HCT116 (cell line): ENCODE data around the gene MARCKS. TPM values are rescaled to one million over a fixed set of nuclear protein-coding genes. Genes with fewer than 3 reads are reported as not detected.

Experiments
- ATAC-seq: fragments of 200-7000 bp; cut with Tn5 transposase; 2 replicates; pipeline ENCODE4 v1.9.1; 2020; ENCODE audit warnings: mild to moderate bottlenecking, moderate library complexity
- BruUV-seq: library from RNA; stranded (reverse); fragments of 400-500 nt; replicated peaks from 2 replicates; lab custom pipeline; 2021; lab: Mats Ljungman, UMichigan
- CTCF ChIA-PET: fragments of 300-600 bp; sonication (Branson Sonifier 250); formaldehyde crosslinking; loops from one replicate; lab custom pipeline; 2021; ENCODE audit warnings: antibody characterized with exemption; lab: Charles Lee
- POLR2A ChIA-PET: fragments of 300-600, 350-600 bp; sonication (Branson Sonifier 250); formaldehyde crosslinking; loops from one replicate; lab custom pipeline; 2021; ENCODE audit warnings: antibody characterized with exemption; lab: Charles Lee
- RAD21 ChIA-PET, 2 experiments: fragments of 300-600 bp; sonication (Branson Sonifier 250); formaldehyde crosslinking; loops; one replicate each; lab custom pipeline; 2023; ENCODE audit warnings: low total read pairs in 2 of 2; ENCODE audit not compliant: uncharacterized antibody in 2 of 2, unreplicated experiment in 2 of 2, low non-redundant PET in 1 of 2; lab: Charles Lee
- DNase-seq: peaks from one replicate; pipeline ENCODE4 v3.0.0-alpha.2; 2010; ENCODE audit warnings: low read depth, low spot score
- H2AFZ ChIP-seq: fragments of 200-600 bp; shearing (Covaris generic), sonication (generic); 2 replicates; pipeline ENCODE4 v1.6.1; 2017; ENCODE audit warnings: low read depth, mixed run types, mixed read lengths, antibody characterized with exemption, low read length; ENCODE audit not compliant: poor library complexity, severe bottlenecking
- H3K27ac ChIP-seq: 2 replicates; pipeline ENCODE4 v1.5.1; 2012; ENCODE audit warnings: low read depth, low read length
- H3K27me3 ChIP-seq: fragments of 200-600 bp; sonication (generic); 2 replicates; pipeline ENCODE4 v1.6.1; 2016; ENCODE audit warnings: mixed run types, low read length, mixed read lengths; ENCODE audit not compliant: insufficient read depth
- H3K36me3 ChIP-seq, 2 experiments: fragments of 200-500 bp in 1 of 2; fragments of 200-600 bp in 1 of 2; sonication (Bioruptor generic) in 1 of 2; sonication (generic) in 1 of 2; 2 replicates each; pipeline versions ENCODE4 v1.5.1 to v1.6.1; 2014 to 2016; ENCODE audit warnings: low read length in 2 of 2, inconsistent platforms in 1 of 2, mixed read lengths in 1 of 2, mixed run types in 1 of 2; ENCODE audit not compliant: insufficient read depth in 2 of 2, control insufficient read depth in 1 of 2
- H3K4me1 ChIP-seq, 2 experiments: fragments of 200-600 bp in 1 of 2; sonication (generic) in 1 of 2; 2 replicates each; pipeline versions ENCODE4 v1.5.1 to v1.6.1; 2012 to 2017; ENCODE audit warnings: low read length in 2 of 2, inconsistent platforms in 1 of 2, mild to moderate bottlenecking in 1 of 2, mixed read lengths in 1 of 2, mixed run types in 1 of 2, moderate library complexity in 1 of 2; ENCODE audit not compliant: insufficient read depth in 2 of 2, control insufficient read depth in 1 of 2
- H3K4me2 ChIP-seq: fragments of 200-600 bp; sonication (generic); 2 replicates; pipeline ENCODE4 v1.6.1; 2017; ENCODE audit warnings: mixed run types, low read length, mixed read lengths
- H3K4me3 ChIP-seq, 2 experiments: fragments of 200-600 bp in 1 of 2; sonication (generic) in 1 of 2; replicated peaks in 1 of 2; 2 replicates each; pipeline ENCODE4 v1.5.1; 2011 to 2016; ENCODE audit warnings: low read length in 2 of 2, control low read depth in 1 of 2, low read depth in 1 of 2, mild to moderate bottlenecking in 1 of 2, mixed read lengths in 1 of 2, mixed run types in 1 of 2
- H3K79me2 ChIP-seq: fragments of 200-600 bp; sonication (generic); 2 replicates; pipeline ENCODE4 v1.6.1; 2017; ENCODE audit warnings: mild to moderate bottlenecking, mixed run types, low read length, moderate library complexity, mixed read lengths; ENCODE audit not compliant: insufficient read depth
- H3K9ac ChIP-seq: fragments of 200-600 bp; sonication (generic); 2 replicates; pipeline ENCODE4 v1.6.1; 2016; ENCODE audit warnings: low read length, mixed read lengths
- H3K9me2 ChIP-seq: fragments of 200-600 bp; sonication (generic), shearing (Covaris generic); 2 replicates; pipeline ENCODE4 v1.6.1; 2017; ENCODE audit warnings: mixed run types, mild to moderate bottlenecking, moderate library complexity; ENCODE audit not compliant: insufficient read depth
- H3K9me3 ChIP-seq, 2 experiments: fragments of 200-500 bp in 1 of 2; fragments of 200-600 bp in 1 of 2; sonication (Bioruptor generic) in 1 of 2; sonication (generic) in 1 of 2; 2 replicates each; pipeline ENCODE4 v1.6.1; 2014 to 2017; ENCODE audit warnings: low read length in 2 of 2, mixed read lengths in 2 of 2, inconsistent platforms in 1 of 2, low read depth in 1 of 2, mild to moderate bottlenecking in 1 of 2, mixed run types in 1 of 2, moderate library complexity in 1 of 2; ENCODE audit not compliant: control insufficient read depth in 1 of 2, insufficient read depth in 1 of 2
- H4K20me1 ChIP-seq: fragments of 200-600 bp; sonication (generic), shearing (Covaris generic); 2 replicates; pipeline ENCODE4 v1.6.1; 2017; ENCODE audit warnings: mixed run types, mild to moderate bottlenecking, moderate library complexity; ENCODE audit not compliant: insufficient read depth
- ATF3 ChIP-seq: IDR thresholded peaks from 2 replicates; pipeline ENCODE4 v1.6.1; 2012
- CTCF ChIP-seq, 3 experiments: fragments of 200-600 bp in 1 of 3; sonication (generic) in 1 of 3; IDR thresholded peaks in 2 of 3; conservative IDR thresholded peaks in 1 of 3; 2 replicates each; pipeline ENCODE4 v1.5.1; 2012 to 2017; ENCODE audit warnings: low read depth in 2 of 3, low read length in 2 of 3, antibody characterized with exemption in 1 of 3, borderline replicate concordance in 1 of 3, control low read depth in 1 of 3, mild to moderate bottlenecking in 1 of 3, mixed read lengths in 1 of 3, mixed run types in 1 of 3, moderate library complexity in 1 of 3; ENCODE audit not compliant: insufficient read depth in 1 of 3
- EGR1 ChIP-seq: IDR thresholded peaks from 2 replicates; pipeline ENCODE4 v1.6.1; 2012; ENCODE audit warnings: low read depth
- ELF1 ChIP-seq: IDR thresholded peaks from 2 replicates; pipeline ENCODE4 v1.6.1; 2012; ENCODE audit warnings: low read depth, borderline replicate concordance
- EZH2 ChIP-seq: fragments of 200-600 bp; sonication (generic); IDR thresholded peaks from 2 replicates; pipeline ENCODE4 v1.6.1; 2017; ENCODE audit warnings: antibody characterized with exemption, mixed run types
- EZH2phosphoT487 ChIP-seq: fragments of 200-600 bp; IDR thresholded peaks from 2 replicates; pipeline ENCODE4 v1.6.1; 2018; ENCODE audit warnings: antibody characterized with exemption, borderline replicate concordance
- MAX ChIP-seq: IDR thresholded peaks from 2 replicates; pipeline ENCODE4 v1.6.1; 2012
- POLR2A ChIP-seq: IDR thresholded peaks from 2 replicates; pipeline ENCODE4 v1.7.0; 2011; ENCODE audit warnings: borderline replicate concordance; ENCODE audit not compliant: insufficient read depth, insufficient read length; ENCODE audit errors: extremely low read depth
- POLR2AphosphoS5 ChIP-seq: IDR thresholded peaks from 2 replicates; pipeline ENCODE4 v1.6.1; 2011; ENCODE audit warnings: mild to moderate bottlenecking, low read depth, low read length, moderate library complexity
- RAD21 ChIP-seq: IDR thresholded peaks from 2 replicates; pipeline ENCODE4 v1.6.1; 2012; ENCODE audit warnings: low read depth, mild to moderate bottlenecking
- REST ChIP-seq: IDR thresholded peaks from 2 replicates; pipeline ENCODE4 v1.6.1; 2012; ENCODE audit warnings: low read depth
- SP1 ChIP-seq: IDR thresholded peaks from 2 replicates; pipeline ENCODE4 v1.6.1; 2012; ENCODE audit warnings: low read depth
- SRF ChIP-seq: IDR thresholded peaks from 2 replicates; pipeline ENCODE4 v1.6.1; 2012; ENCODE audit warnings: low read depth
- TCF7L2 ChIP-seq: IDR thresholded peaks from 2 replicates; pipeline ENCODE4 v1.7.0; 2011; ENCODE audit warnings: borderline replicate concordance, inconsistent platforms; ENCODE audit not compliant: insufficient read depth, insufficient read length; ENCODE audit errors: extremely low read depth
- YY1 ChIP-seq: IDR thresholded peaks from 2 replicates; pipeline ENCODE4 v1.6.1; 2011; ENCODE audit warnings: low read length, low read depth, moderate library complexity, mild to moderate bottlenecking; ENCODE audit not compliant: insufficient replicate concordance; ENCODE audit errors: extremely low read depth
- ZBTB33 ChIP-seq: IDR thresholded peaks from 2 replicates; pipeline ENCODE4 v1.6.1; 2011; ENCODE audit warnings: mild to moderate bottlenecking, low read length, moderate library complexity; ENCODE audit not compliant: insufficient replicate concordance; ENCODE audit errors: extremely low read depth
- intact Hi-C: fragments of 100-400 bp; cut with micrococcal nuclease; formaldehyde crosslinking; loops from 2 replicates; pipeline ENCODE4 v1.10.0; 2022
- total RNA-seq: library from RNA; stranded (reverse); gene quantifications from one replicate; pipeline ENCODE4 v1.2.1, GENCODE V29; 2021; ENCODE audit not compliant: unreplicated experiment

MARCKS gene
- total RNA-seq, 1 experiment from 2014 or later = 25.7 TPM

- TSS peak; percentile 99 for BruUV-seq
- Histone ChIP-seq H3K9ac (peak overlapping the region; percentile 99), H3K27ac (peak overlapping the region; percentile 79), H3K9me2 (no peaks in the 10 kb centered on the region), H2AFZ (no peak overlapping the region), H3K79me2 (peaks cover 40% of the 10 kb centered on the region), H3K36me3 (peaks cover 0 to 10% of the 10 kb centered on the region in 2 experiments; a peak in 3 of 4 replicates), H3K27me3 (no peaks in the 10 kb centered on the region), H3K4me1 (peaks cover 11 to 28% of the 10 kb centered on the region in 2 experiments; a peak in 3 of 4 replicates), H3K4me2 (peak overlapping the region; percentile 99), H3K9me3 (no peaks in the 10 kb centered on the region), H4K20me1 (no peaks in the 10 kb centered on the region; the same call in 1 of the 2 replicates), H3K4me3 (peak overlapping the region; percentile 94 to 98)
- ChIA-PET CTCF (interaction anchor here (0.6 to 1.8 kb wide), 30 partner anchors 12 to 1612 kb away, joined by 3 to 17 read pairs (median 4); no protein-coding TSS in a partner anchor), POLR2A (interaction anchor here (1.0 to 1.2 kb wide), 5 partner anchors 21 to 1079 kb away, joined by 3 to 4 read pairs (median 4); no protein-coding TSS in a partner anchor), RAD21 (interaction anchor here (0.6 to 1.2 kb wide), 4 partner anchors 191 to 552 kb away, joined by 3 to 6 read pairs (median 3); no protein-coding TSS in a partner anchor)
- ATAC-seq = peak; percentile 83
- intact Hi-C loops = loop anchor here (1.0 to 5.0 kb wide), 8 partner anchors 169 to 1078 kb away; no protein-coding TSS in a partner anchor
- DNase-seq = peak; percentile 77
- TF ChIP-seq EGR1 = no peak
- TF ChIP-seq YY1 = no peak
- TF ChIP-seq MAX = peak; percentile 46
- TF ChIP-seq EZH2phosphoT487 = no peak
- TF ChIP-seq EZH2 = no peak
- TF ChIP-seq ZBTB33 = no peak
- peak; percentile 33; the same call in 1 of the 2 replicates for TF ChIP-seq SP1
- peak; percentile 88 for TF ChIP-seq POLR2AphosphoS5
- TF ChIP-seq POLR2A = peak; percentile 57
- no peak for TF ChIP-seq SRF
- no peak for TF ChIP-seq ELF1
- TF ChIP-seq CTCF (IDR thresholded peaks at IDR 0.05 in 2 of 3, conservative IDR thresholded peaks at IDR 0.05 in 1 of 3; ENCODE audit: borderline replicate concordance in 1 of 3, insufficient read depth in 1 of 3, low read depth in 2 of 3, low read length in 2 of 3) = peak; percentile 40 to 86 (median 79); a peak in 5 of 6 replicates
- no peak for TF ChIP-seq ATF3
- no peak for TF ChIP-seq TCF7L2
- TF ChIP-seq REST = no peak
- TF ChIP-seq RAD21 = peak; percentile 81
Observed at GRCh38 chr6:113858480-113859348, 1.6 kb downstream of the MARCKS start.
